Raji (cell line): ENCODE results near the gene LRRK1.

Experiments
- POLR2A ChIP-seq: IDR thresholded peaks from 2 replicates; pipeline ENCODE4 v1.6.1; 2011; ENCODE audit warnings: low read depth, low read length, control low read depth; ENCODE audit not compliant: insufficient read depth

LRRK1 gene

GRCh38 chr15:100900136-100900794 lies 18.9 kb upstream of the LRRK1 start:
- no peak for TF ChIP-seq POLR2A

DNA sequence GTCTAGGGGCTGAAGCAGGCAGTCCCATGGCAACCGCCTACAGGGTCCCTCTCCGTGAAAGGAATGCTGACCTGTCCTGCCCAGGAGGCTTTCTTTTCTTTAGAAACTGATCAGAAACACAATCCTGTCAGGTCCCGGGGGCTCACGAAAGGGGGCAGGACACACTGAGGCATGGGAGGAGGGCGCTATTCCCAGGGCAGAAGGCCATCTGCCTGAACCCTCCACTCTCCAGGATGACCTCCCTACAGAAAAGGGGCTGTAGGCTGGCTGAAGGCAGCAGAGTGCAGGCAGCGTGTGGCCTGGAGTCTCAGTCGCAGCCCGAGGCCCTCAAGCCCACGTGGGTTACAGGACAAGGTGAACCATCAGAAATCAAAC lies 18.4 kb upstream of the LRRK1 start:
- TF ChIP-seq POLR2A: no peak

- no peak for TF ChIP-seq POLR2A
Measured at GRCh38 chr15:100901296-100901695, 17.9 kb upstream of the LRRK1 start.

DNA sequence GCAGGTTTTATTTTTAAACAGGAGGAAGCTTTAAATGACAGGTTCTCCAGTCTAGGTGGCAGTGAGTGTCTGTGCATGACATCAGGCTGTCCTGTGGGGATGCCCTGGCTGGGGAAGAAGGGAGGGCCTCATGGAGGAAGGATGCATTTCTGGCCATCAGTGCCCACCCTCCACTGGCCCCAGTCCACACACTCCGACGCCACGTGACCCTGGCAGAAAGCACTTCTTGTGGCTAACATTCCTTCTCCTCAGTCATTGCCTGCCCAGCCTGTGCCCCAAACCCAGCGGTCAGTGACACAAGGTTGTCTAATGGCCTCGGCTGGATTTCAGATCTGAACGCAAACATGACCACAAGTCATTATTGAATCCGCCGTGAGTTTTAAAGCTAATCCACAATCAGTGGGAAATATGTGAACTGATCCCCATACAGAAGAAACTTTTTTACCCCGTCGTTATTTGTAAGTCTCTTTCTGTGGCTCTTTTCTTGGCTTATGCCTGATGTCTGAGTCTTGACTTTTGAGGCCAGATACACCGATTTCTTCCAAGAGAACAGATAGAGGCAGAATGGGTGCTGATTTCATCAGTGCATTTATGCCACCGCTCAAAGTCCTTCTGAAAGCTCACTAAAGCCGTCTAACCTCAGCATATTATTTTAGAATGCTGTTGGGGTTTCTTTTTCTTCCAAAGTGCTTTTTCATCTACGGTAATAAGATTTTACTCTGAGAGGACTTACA lies 17.3 kb upstream of the LRRK1 start:
- TF ChIP-seq POLR2A: no peak

- TF ChIP-seq POLR2A: no peak
Measured at GRCh38 chr15:100902436-100903167, 16.6 kb upstream of the LRRK1 start.

DNA sequence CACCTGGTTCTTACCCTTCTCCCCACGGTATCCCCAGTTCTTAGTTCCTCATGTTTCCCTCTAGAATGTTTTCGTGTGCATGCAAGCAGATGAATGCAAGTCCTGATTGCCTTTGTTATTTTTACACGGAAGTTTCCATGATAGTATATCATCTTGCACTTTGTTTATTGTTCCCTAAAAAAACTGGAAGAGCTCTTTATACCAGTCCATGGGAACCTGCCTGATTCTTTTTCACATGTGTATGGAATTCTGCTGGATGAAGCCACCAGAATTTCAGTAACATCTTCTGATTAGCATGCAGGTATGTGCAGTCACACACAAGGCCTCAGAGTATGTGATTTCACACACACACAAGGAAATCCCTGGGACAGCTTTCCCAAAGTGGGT lies 16.0 kb upstream of the LRRK1 start:
- TF ChIP-seq POLR2A: no peak

DNA sequence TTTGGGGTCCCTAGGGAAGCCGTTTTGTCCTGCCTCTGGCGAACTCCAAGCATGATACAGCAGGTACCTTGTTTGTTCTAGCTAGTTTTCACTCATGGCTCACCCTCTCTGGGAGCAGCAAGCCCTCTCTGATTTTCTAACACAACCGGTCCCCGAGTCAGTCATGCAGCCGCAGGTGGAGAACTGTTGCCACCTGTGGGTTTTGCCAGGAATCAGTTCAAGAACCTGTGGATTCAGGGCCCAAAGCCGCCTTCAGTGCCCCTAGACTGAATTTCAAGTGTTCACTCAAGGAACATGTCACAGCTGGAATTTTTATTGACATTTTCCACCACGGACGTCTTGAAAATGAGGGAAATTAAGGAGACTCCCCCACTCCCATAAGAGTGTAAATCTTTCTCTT lies 13.3 kb upstream of the LRRK1 start:
- TF ChIP-seq POLR2A: no peak

- no peak for TF ChIP-seq POLR2A
Measured at GRCh38 chr15:100908466-100908865, 10.7 kb upstream of the LRRK1 start.

DNA sequence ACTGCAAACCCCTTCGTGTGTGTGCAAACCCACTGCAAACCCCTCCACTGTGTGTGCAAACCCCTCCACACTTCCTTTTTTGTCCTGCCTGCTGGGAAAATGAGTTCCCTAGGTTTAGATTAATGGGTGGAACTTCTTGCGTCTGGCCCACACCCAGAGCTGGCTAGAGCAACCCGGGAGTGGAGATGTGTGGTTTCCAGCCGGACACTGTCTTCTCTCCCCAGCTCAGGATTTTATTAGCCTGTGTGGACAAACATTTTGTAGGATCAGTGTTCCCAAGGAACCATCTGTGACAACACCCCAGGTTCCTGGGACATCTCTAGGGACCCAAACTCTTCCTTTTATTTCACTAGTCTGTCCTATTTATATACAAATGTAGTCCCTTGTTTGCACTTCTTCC lies 9.6 kb upstream of the LRRK1 start:
- TF ChIP-seq POLR2A: no peak

DNA sequence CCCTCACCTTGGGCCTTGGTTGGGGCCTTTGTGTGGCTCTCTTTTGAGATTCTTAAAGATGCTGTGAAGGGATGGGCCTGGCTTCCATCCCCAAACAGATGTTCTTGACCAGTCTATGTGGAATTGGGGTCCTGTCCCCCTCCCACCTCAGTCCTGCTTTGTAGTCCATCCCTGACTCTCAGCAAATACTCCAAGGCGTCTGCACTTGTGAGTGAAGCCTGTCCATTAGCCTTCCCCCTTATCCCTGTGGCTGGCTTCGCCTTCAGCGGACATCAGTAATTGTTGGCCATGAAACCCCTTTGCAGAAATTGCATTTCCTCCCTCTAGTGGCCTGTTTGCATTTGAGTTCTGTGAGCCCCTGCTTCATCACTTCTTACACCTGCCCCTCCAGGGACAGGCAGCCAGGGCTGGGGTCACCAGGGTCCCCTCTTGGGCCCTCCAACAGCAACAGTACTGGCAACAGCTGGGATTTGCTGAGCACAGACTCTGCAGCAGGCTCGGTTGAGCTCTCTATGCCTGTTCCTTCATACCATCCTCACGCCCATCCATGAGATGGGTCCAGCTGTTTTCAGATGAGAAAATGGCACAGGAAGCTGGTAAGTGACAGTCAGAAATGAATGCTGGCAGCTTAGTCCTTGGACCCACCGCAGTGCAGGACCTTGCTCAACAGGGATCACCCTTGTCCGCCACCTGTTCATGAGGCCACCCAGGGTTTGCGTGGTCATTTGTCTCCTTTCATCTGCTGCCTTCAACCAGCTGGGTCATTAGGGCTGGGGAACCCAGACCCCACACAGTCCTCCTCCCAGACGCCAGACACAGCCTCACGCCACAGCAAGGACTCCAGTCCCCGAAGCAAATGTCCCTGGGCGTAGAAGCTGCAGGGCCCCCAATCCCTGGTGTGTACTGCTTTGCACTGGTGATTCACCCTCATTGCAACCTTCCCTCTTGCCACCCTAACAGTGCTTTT lies 8.9 kb upstream of the LRRK1 start:
- TF ChIP-seq POLR2A: 0 out of 2 replicates have a peak, but pooled peaks have one; percentile 15

GRCh38 chr15:100911086-100911485 lies 8.1 kb upstream of the LRRK1 start:
- no peak for TF ChIP-seq POLR2A

- TF ChIP-seq POLR2A: no peak
Measured at GRCh38 chr15:100913961-100914360, 5.2 kb upstream of the LRRK1 start.

DNA sequence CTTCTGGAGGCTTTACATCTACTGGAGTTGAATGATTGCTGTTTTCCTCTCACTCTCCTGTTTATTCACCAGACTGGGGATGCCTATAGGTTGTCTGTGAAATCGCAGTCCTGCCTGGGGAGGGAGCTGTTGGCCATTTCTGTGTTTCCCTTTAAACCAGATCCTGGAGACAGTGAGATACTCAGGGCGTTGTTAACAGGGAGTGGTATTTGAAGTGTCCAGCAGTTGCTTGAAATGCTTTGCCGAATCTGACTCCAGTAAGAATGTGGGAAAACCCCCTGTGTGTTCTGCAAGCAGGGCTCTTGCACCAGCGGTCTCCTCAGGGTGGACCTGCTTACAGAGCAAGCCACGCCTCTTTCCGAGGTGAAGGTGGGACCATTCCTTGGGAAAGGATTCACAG lies 4.3 kb upstream of the LRRK1 start:
- no peak for TF ChIP-seq POLR2A

GRCh38 chr15:100918034-100918689 lies 995 bp upstream of the LRRK1 start:
- peak; percentile 75 for TF ChIP-seq POLR2A
